ENCODE data around the gene AHCTF1.
"Not testable (repeated sequence)": the region's sequence is repeated elsewhere in the genome, so short reads cannot be mapped to it uniquely, and the experiment has no call there.

The AHCTF1 gene

DNA sequence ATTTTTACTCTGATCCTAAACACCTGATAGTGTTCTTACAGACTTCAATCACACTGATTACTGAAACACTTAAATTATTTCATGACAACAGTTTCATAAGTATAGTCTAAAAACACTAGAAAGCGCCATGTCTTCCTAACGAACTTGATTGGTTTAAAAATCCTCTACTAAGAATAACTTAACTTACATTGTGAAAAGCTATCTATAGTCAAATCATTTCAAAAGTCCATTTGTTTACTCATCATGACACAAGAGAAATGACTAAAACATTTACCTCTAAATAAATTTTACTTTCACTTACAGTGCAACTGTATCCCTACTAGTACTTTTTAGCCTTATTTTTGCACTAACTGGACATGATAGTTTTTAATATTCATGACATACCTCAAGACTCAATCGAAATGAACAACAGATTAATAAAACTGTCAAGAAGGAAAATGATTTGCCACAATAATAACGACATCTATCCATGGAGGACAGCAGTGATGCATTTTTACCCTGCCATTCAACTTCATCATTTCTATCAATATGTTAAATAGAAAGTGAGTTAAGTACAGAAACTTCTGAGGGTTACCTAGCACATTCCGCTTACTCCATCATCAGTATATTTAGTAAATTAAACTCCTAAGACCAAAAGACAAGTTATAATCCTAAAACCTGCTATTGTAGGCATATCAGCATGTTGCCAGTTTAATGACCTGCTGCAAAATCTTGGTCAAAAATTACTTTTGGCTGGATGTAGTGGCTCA, 38.4 kb downstream of the AHCTF1 start:
- no peak overlapping the region for H3K4me3 ChIP-seq (ENCODE audit: low read length)
- no peak for TF ChIP-seq ZNF274 (IDR thresholded peaks at IDR 0.05; ENCODE audit: low read depth, low read length)

- H3K4me3 ChIP-seq (ENCODE audit: low read length) = no peak overlapping the region
- TF ChIP-seq ZNF274 (IDR thresholded peaks at IDR 0.05; ENCODE audit: low read depth, low read length) = no peak
These were observed 40.6 kb downstream of the AHCTF1 start for GRCh38 chr1:246891105-246891504.

- H3K4me3 ChIP-seq (ENCODE audit: low read length) = no peak overlapping the region
- TF ChIP-seq ZNF274 (IDR thresholded peaks at IDR 0.05; ENCODE audit: low read depth, low read length) = no peak
These were observed 43.2 kb downstream of the AHCTF1 start for GRCh38 chr1:246888522-246888921.

DNA sequence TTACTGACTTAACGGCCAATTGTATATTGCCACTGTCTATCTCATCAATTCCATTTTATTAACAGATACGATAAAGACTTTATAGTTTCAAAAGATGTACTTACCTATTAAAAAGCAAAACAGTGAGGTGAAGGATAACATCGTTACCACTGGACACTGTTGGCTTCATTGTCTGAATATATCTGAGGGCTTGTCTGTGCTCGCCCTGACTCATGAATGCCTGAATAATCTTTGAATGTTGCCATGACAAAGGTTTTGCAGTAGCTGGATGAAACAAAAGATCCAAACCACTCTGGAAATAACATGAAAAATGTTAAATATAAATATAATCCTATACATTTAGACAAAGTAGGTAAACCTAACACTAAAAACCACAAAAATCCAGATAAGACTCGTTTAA, 46.4 kb downstream of the AHCTF1 start:
- H3K4me3 ChIP-seq (ENCODE audit: low read length) = not testable (repeated sequence)

DNA sequence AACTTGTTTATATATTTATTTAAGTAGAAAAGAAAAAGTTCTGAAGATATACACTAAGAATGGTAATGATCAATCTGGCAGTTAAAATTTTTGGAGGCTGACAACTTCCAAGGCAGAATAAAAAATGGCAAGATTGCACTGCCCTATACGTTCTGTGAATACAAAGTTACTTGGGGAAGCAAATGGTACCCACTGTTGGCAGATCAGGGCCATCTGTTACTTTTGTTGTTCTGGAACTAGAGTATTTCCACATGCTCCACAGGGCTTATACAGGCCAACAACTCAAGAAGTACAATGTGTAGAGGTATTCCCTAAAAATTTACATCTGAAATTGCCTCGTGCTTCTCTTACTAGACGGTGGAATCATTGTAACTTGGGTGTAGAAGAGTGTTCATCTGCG, 53.2 kb downstream of the AHCTF1 start:
- no peak overlapping the region for H3K4me3 ChIP-seq (ENCODE audit: low read length)
- no peak for TF ChIP-seq ZNF274 (IDR thresholded peaks at IDR 0.05; ENCODE audit: low read depth, low read length)

DNA sequence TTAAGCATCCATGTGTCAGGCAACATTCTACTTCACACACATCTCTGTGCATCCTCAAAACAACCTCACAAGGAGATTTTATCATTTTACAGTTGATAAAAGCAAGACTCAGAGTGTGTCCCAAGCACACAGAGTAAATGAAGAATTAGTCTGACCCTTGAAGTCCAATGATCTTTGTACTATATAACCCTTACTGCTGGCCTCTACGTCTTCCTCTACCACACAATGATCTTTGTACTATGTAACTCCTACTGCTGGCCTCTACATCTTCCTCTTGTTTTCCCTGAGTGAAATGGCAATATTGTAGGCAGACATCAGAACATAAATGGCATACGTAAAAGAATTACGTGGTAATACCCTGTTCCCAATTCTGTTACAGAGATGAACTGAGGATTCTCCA, 55.3 kb downstream of the AHCTF1 start:
- H3K4me3 ChIP-seq (ENCODE audit: low read length) = no peak overlapping the region
- TF ChIP-seq ZNF274 (IDR thresholded peaks at IDR 0.05; ENCODE audit: low read depth, low read length) = no peak

DNA sequence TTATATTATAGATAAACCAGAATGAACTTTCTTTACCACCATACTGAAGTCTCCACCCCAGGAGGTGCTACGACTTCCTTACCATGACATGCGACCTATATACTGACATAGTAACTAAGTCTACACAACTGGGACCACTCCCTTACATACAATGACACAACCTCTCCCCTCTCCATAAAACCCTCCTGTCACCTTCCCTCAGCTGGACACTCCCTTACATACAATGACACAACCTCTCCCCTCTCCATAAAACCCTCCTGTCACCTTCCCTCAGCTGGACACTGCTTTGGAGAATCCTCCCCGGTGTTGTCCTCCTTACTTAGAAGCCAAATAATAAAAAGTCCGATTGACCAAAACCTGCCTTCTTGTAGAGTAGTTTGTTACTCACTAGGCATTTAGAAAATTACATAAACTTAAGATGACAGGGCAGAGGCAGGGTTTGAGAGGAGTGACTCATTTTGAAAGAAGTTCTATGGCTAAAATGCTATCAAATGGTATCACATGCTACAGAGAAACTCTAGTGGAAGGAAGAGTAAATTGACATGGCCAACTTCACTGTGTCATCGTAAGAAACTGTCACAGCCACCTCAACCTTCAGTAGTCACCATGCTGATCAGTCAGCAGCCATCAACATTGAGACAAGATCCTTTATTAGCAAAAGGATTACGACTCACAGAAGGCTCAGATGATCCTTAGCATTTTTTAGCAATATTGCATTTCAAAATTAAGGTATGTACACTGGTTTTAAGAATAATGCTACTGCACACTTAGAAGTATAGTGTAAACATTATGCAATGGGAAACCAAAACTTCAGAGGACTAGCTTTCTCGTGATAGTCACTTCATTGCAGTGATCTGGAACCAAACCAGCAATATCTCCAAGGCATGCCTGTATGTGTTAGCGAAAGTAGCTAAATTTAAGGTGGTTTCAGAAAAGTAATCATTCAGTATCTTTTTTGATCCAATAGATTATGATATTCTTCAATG, 56.4 kb downstream of the AHCTF1 start:
- H3K4me3 ChIP-seq (ENCODE audit: low read length) = no peak overlapping the region
- TF ChIP-seq ZNF274 (IDR thresholded peaks at IDR 0.05; ENCODE audit: low read depth, low read length) = no peak

GRCh38 chr1:246865921-246866320, 65.8 kb downstream of the AHCTF1 start:
- H3K4me3 ChIP-seq (ENCODE audit: low read length) = no peak overlapping the region
- TF ChIP-seq ZNF274 (IDR thresholded peaks at IDR 0.05; ENCODE audit: low read depth, low read length) = no peak

DNA sequence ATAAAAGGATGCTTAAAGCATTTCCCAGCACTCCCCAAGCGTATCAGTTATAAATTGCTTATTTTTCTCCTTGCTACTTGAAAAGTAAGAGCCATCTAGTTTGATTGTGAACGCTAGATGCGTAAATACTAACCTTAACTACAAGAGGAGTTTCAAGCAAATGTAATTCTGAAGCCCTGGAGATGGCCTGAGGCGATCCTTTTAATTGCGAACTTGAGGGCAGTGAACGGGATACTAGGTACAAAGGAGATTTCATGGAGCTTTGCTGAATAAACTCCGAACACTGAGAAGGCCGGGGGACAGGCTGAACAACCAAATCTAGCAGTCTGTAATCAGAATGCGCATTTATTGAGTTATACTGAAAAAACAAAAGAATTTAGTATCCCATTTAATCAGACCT, 68.0 kb downstream of the AHCTF1 start:
- H3K4me3 ChIP-seq (ENCODE audit: low read length) = not testable (repeated sequence)

- H3K4me3 ChIP-seq (ENCODE audit: low read length) = no peak overlapping the region
- no peak for TF ChIP-seq ZNF274 (IDR thresholded peaks at IDR 0.05; ENCODE audit: low read depth, low read length)
These were observed 71.3 kb downstream of the AHCTF1 start for GRCh38 chr1:246860401-246860800.

- no peak overlapping the region for H3K4me3 ChIP-seq (ENCODE audit: low read length)
- TF ChIP-seq ZNF274 (IDR thresholded peaks at IDR 0.05; ENCODE audit: low read depth, low read length) = no peak
These were observed 75.4 kb downstream of the AHCTF1 start for GRCh38 chr1:246856371-246856770.

DNA sequence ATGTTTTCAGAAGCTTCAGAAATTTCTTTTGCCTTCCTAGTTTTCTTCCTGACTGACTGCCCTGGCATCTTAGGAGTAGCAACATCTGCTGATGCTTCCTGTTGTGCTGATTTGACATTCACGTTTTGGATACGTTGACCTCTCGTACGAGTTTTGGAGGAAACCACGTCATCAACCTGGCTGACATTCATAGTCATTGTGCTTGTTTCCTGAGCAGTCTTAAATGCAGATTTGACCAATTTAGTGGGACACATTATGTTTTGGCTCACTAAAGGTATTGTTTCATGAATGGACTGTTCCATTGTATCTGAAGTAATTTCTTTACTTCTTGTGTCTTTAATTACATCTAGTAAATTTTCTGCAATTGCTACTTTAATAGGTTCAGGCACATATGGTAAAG, 81.1 kb downstream of the AHCTF1 start:
- H3K4me3 ChIP-seq (ENCODE audit: low read length) = not testable (repeated sequence)

DNA sequence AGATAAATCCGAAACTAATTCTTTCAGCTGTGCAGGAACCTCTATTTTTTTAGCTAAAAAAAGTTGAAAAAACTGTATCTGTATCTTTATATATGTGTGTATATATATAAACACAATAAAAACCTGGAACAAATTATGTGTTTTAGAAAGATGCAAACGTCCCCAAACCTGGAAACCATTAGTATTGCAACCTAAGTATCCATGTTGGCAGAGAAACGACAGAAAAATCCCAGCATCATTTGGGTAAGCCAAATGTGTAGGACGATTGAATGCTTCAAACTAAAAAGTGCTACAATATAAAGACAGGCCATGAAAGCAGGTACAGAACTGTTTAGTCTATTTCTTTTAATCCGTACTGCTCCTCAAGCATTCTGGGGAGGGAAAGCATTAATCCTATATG, 87.9 kb downstream of the AHCTF1 start:
- no peak overlapping the region for H3K4me3 ChIP-seq (ENCODE audit: low read length)
- no peak for TF ChIP-seq ZNF274 (IDR thresholded peaks at IDR 0.05; ENCODE audit: low read depth, low read length)

DNA sequence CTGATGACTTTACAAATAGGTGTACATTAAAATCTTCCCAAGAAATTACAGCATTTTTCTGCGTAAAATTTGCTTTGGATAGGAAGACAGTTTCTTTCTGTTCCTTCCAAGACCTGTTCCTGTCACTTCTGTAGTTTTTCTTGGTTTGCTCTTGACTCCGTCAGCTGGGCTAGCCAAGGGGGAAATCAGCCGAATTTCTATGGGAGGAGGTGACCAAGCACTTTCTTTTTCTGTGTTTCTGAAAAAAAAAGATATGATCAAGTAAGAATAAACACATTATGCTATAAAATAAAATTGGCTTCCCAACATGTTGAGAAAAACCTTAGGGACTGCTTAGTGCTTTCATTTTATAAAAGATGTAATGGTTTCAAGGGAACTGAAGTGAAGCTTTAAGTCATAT, 91.0 kb downstream of the AHCTF1 start:
- not testable (repeated sequence) for H3K4me3 ChIP-seq (ENCODE audit: low read length)

DNA sequence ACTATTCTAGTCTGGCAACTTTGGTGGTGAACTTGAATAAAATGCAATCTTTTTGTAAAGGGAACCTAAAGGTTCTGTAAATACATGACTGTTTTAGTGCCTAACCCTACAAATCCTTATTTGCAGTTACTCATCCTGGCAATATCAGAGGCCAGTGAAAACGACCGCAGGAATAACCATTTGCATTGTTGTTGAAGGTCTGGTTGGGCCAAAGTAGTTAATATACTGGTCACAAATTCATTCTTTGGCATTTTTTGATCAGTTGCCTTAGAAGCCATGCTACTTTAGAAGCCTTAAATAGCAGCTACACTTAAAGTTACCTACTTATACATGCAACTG, 93.7 kb downstream of the AHCTF1 start:
- no peak for TF ChIP-seq ZNF274 (IDR thresholded peaks at IDR 0.05; ENCODE audit: low read depth, low read length)

More for the DNA sequence above, 93.7 kb downstream of the AHCTF1 start:
- H3K4me3 ChIP-seq (ENCODE audit: low read length) = no peak overlapping the region
